Measurements from ENCODE around the gene ARRDC4.

The ARRDC4 gene

GRCh38 chr15:97998307-97999071, 38.0 kb downstream of the ARRDC4 start:
- no peak for DNase-seq (ENCODE audit: low read depth in 2 of 2)

- DNase-seq (ENCODE audit: low read depth in 2 of 2): no peak
Measured at GRCh38 chr15:98000249-98001203, 40.0 kb downstream of the ARRDC4 start.

GRCh38 chr15:98001663-98002194, 41.2 kb downstream of the ARRDC4 start:
- DNase-seq (ENCODE audit: low read depth in 2 of 2): no peak

GRCh38 chr15:98002419-98002818, 41.9 kb downstream of the ARRDC4 start:
- DNase-seq (ENCODE audit: low read depth in 2 of 2): no peak

- no peak for DNase-seq (ENCODE audit: low read depth in 2 of 2)
Measured at GRCh38 chr15:98002866-98003265, 42.4 kb downstream of the ARRDC4 start.

- DNase-seq (ENCODE audit: low read depth in 2 of 2): no peak
Measured at GRCh38 chr15:98003518-98003917, 43.0 kb downstream of the ARRDC4 start.

- DNase-seq (ENCODE audit: low read depth in 2 of 2): no peak
Measured at GRCh38 chr15:98003996-98004395, 43.5 kb downstream of the ARRDC4 start.

- DNase-seq (ENCODE audit: low read depth in 2 of 2): no peak
Measured at GRCh38 chr15:98005659-98006058, 45.2 kb downstream of the ARRDC4 start.

GRCh38 chr15:98009169-98009568, 48.7 kb downstream of the ARRDC4 start:
- no peak for DNase-seq (ENCODE audit: low read depth in 2 of 2)

GRCh38 chr15:98009971-98010370, 49.5 kb downstream of the ARRDC4 start:
- DNase-seq (ENCODE audit: low read depth in 2 of 2): no peak

GRCh38 chr15:98012354-98012753, 51.9 kb downstream of the ARRDC4 start:
- no peak for DNase-seq (ENCODE audit: low read depth in 2 of 2)

GRCh38 chr15:98013631-98014030, 53.1 kb downstream of the ARRDC4 start:
- DNase-seq (ENCODE audit: low read depth in 2 of 2): no peak

- no peak for DNase-seq (ENCODE audit: low read depth in 2 of 2)
Measured at GRCh38 chr15:98017150-98017964, 56.9 kb downstream of the ARRDC4 start.

GRCh38 chr15:98018761-98019351, 58.4 kb downstream of the ARRDC4 start:
- no peak for DNase-seq (ENCODE audit: low read depth in 2 of 2)

All from fibroblast of skin of left quadriceps (primary cell).